ENCODE data around the gene SNRPF.
A peak's percentile ranks its signal among the peaks of the same experiment; 100 is the strongest.

Gene SNRPF

GRCh38 chr12:95859344-95859816 lies 628 bp downstream of the SNRPF start:
- DNase-seq (ENCODE audit: low read depth, low spot score) = peak; percentile 37

GRCh38 chr12:95859947-95860850 lies 1.4 kb downstream of the SNRPF start:
- no peak for DNase-seq (ENCODE audit: low read depth, low spot score)

GRCh38 chr12:95862038-95862437 lies 3.3 kb downstream of the SNRPF start:
- no peak for DNase-seq (ENCODE audit: low read depth, low spot score)

- DNase-seq (ENCODE audit: low read depth, low spot score) = no peak
Measured at GRCh38 chr12:95863337-95863736, 4.6 kb downstream of the SNRPF start.

- DNase-seq (ENCODE audit: low read depth, low spot score) = no peak
Measured at GRCh38 chr12:95870897-95871296, 12.1 kb downstream of the SNRPF start.

GRCh38 chr12:95874452-95874851 lies 15.7 kb downstream of the SNRPF start:
- DNase-seq (ENCODE audit: low read depth, low spot score) = no peak

GRCh38 chr12:95877622-95878021 lies 18.9 kb downstream of the SNRPF start:
- no peak for DNase-seq (ENCODE audit: low read depth, low spot score)

GRCh38 chr12:95880895-95881294 lies 22.1 kb downstream of the SNRPF start:
- no peak for DNase-seq (ENCODE audit: low read depth, low spot score)

- no peak for DNase-seq (ENCODE audit: low read depth, low spot score)
Measured at GRCh38 chr12:95881331-95881955, 22.7 kb downstream of the SNRPF start.

GRCh38 chr12:95882080-95882479 lies 23.3 kb downstream of the SNRPF start:
- no peak for DNase-seq (ENCODE audit: low read depth, low spot score)

- DNase-seq (ENCODE audit: low read depth, low spot score) = no peak
Measured at GRCh38 chr12:95882873-95883272, 24.1 kb downstream of the SNRPF start.

GRCh38 chr12:95884998-95885397 lies 26.2 kb downstream of the SNRPF start:
- DNase-seq (ENCODE audit: low read depth, low spot score) = peak; percentile 85

- no peak for DNase-seq (ENCODE audit: low read depth, low spot score)
Measured at GRCh38 chr12:95887311-95887710, 28.6 kb downstream of the SNRPF start.

- no peak for DNase-seq (ENCODE audit: low read depth, low spot score)
Measured at GRCh38 chr12:95890958-95891357, 32.2 kb downstream of the SNRPF start.

- no peak for DNase-seq (ENCODE audit: low read depth, low spot score)
Measured at GRCh38 chr12:95896846-95897245, 38.1 kb downstream of the SNRPF start.

- DNase-seq (ENCODE audit: low read depth, low spot score) = no peak
Measured at GRCh38 chr12:95898081-95898480, 39.3 kb downstream of the SNRPF start.

GRCh38 chr12:95908573-95908972 lies 49.8 kb downstream of the SNRPF start:
- DNase-seq (ENCODE audit: low read depth, low spot score) = no peak

- DNase-seq (ENCODE audit: low read depth, low spot score) = no peak
Measured at GRCh38 chr12:95909871-95910270, 51.1 kb downstream of the SNRPF start.
